GM10266 (cell line): Measurements from ENCODE around the gene DNAAF3.

Source experiments
- DNase-seq: peaks from one replicate; pipeline ENCODE4 v3.0.0; 2012; ENCODE audit errors: extremely low spot score
- TF ChIP-seq, protein P1 (sequence below): IDR thresholded peaks from 2 replicates; pipeline ENCODE4 v1.5.1; 2012; ENCODE audit warnings: mild to moderate bottlenecking, low read depth; ENCODE audit not compliant: control insufficient read depth, insufficient read depth; ENCODE audit errors: missing control alignments

The DNAAF3 gene

DNA sequence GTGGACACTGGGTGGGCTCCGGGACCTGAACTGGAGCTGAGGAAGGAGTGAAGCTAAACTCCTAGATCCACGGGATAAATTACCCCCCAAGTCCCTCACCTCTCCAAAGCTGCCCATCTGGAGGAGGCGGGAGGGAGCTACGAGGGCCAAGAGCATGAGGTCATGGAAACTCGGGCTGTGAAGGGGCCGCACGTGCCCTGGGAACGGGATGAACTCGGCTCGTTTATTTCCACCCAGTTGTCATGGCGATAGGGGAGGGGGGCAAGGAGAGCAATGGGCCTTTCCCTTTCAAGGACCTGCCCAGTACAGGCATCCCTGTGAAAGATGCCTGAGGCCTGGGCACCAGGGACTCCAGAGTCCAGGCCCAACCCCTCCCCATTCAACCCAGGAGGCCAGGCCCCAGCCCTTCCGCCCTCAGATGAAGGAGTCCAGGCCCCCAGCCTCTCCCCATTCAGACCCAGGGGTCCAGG is 52.8 kb downstream of the DNAAF3 start:
- TF ChIP-seq, protein P1, sequence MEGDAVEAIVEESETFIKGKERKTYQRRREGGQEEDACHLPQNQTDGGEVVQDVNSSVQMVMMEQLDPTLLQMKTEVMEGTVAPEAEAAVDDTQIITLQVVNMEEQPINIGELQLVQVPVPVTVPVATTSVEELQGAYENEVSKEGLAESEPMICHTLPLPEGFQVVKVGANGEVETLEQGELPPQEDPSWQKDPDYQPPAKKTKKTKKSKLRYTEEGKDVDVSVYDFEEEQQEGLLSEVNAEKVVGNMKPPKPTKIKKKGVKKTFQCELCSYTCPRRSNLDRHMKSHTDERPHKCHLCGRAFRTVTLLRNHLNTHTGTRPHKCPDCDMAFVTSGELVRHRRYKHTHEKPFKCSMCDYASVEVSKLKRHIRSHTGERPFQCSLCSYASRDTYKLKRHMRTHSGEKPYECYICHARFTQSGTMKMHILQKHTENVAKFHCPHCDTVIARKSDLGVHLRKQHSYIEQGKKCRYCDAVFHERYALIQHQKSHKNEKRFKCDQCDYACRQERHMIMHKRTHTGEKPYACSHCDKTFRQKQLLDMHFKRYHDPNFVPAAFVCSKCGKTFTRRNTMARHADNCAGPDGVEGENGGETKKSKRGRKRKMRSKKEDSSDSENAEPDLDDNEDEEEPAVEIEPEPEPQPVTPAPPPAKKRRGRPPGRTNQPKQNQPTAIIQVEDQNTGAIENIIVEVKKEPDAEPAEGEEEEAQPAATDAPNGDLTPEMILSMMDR = no peak
- no peak for DNase-seq

DNA sequence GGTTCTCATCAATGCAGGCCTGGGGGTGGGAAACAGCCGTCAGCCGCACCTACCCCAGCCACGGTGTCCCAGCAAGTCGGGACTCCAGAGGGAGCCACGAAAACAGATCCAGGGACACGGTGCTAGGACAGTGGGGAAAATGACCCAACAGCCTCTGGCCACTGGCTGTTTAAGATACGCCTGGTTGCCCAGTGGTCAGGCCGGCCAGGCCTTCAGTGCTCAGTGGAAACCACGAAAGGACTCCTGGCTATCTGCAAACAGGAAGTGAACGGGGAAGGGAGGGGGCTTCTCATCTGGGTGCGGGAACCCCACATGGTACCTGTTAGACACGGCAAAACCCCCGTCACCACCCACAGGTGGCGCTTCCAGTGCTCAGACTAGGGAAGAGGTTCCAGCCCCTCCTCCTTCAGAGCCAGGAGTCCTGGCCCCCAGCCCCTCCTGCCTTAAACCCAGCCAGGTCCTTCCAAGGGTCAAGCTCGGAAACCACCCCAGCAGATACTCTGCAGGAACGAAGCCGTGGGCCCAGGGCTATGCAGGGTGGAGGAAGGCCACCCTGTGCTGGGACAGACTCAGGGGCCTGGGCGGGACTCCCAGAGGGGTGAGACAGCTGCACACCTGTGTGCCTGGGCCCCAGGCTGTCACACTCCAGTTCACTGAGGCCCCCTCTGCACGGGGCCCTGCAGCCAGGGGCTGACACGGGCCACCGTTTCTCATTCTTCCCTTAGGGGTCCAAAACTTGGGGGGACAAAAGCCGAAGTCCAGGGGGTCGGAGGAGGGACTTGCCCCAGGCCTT is 53.4 kb downstream of the DNAAF3 start:
- no peak for DNase-seq
- TF ChIP-seq, protein P1 = no peak

DNA sequence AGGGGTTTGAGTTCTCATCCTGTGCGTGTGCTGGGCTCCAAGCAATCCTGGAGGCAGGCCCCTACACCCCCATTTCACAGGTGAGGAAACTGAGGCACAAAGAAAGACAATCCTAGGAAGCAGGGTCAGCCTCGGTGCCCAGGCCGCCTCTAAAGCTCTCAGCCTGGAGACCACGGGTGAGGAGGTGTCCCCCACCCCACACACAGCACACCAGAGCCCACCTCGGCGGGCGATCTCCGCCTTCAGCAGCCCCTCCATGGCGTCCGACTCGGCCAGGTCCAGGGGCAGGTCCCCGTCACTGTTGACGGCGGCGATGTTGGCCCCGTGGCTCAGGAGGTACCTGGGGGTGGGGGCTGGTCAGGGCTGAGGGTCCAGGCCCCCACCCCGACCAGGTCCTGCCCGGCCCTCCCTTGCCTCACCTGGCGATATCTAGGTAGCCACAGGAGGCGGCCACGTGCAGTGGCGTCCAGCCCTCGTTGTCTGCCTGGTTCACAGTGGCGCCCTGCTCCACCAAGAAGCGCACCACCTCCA is 54.1 kb downstream of the DNAAF3 start:
- no peak for DNase-seq
- TF ChIP-seq, protein P1 = no peak

DNA sequence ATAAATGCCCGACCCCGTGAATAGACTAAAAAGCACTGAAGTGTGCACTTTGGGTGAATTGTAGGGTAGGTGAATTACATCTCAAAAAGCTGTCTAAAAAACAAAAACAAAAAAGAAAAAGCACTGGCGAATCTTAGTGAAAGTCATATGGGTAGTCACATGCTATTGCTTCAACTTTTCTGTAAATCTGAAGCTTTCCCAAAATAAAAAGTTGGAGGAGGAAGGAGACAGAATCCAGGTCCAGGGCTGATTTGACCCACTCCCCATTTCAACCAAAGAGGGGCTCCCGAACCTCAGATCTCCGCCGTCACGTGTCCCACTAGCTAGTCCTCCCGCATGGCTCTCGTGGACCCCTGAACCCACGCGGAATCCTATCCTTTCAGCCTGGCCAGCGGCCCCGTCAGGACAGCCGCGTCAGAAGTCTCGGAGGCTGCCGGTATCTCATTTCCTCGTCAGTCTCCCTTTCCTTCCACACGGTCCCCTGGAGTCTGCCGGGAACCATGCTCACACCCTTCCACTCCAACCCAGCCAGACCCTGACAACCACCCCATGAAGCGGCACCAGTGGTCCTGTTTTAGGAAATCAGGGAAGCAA is 55.1 kb downstream of the DNAAF3 start:
- DNase-seq = no peak
- TF ChIP-seq, protein P1 = no peak

DNA sequence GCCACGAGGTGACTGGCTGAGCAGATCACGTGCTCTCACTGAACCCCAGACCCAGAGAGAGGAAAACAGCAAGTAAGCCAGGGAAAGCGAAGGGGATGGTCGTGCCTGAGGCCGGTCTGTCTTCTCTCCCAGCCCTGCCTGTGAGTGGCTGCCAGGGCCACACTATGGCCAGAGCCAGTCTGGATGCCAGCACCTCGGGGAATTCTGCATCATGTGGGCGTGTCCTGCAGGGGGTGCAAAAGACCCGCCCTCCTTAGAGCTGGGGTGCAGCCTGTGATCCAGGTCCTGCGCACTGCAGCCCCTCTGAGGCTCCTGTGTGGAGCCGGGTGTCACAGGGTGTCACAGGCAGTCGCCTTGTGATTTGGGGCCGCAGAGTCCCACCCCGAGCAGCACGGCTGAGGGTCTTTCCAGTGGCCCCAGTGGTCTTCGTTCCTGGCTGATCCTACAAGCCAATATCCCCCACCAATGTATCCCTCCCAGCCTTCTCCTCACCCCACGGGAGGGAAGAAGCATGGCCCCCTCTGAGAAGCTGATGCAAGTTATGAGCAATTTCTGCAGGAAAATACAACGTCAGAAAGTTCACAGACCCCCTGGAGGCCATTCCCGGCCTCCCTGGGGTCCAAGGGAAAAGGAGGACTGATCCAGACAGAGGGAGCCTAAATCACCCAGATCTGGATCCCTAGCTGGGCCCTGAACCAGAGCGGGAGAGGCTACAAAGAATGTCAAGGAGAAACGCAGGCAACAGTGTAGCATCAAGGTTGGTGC is 56.7 kb downstream of the DNAAF3 start:
- no peak for DNase-seq
- TF ChIP-seq, protein P1 = no peak
